ENCODE data around the gene POMC. TPM values are rescaled to one million over a fixed set of nuclear protein-coding genes. Genes with fewer than 3 reads are reported as not detected.

Gene POMC
- total and polyA plus RNA-seq, 2 of the 8 experiments (the other 6 are each of a cell fraction or from before 2014, with no cell fraction given) = 1.7 to 4.7 TPM

- H4K91ac ChIP-seq (replicated peaks; ENCODE audit: insufficient read length, low read length) = no peak overlapping the region
- no peak overlapping the region for H2BK5ac ChIP-seq (ENCODE audit: low read depth, low read length)
- H3K56ac ChIP-seq (replicated peaks; ENCODE audit: insufficient read length, low read depth, low read length) = no peak overlapping the region
- H3K79me2 ChIP-seq (ENCODE audit: control insufficient read depth in 1 of 2, insufficient read depth in 2 of 2, low read length in 2 of 2) = no peaks in the 10 kb centered on the region
- no peaks in the 10 kb centered on the region for H4K20me1 ChIP-seq (replicated peaks in 1 of 2; ENCODE audit: control insufficient read depth in 1 of 2, insufficient read depth in 2 of 2, low read length in 2 of 2)
- CTCF ChIA-PET (ENCODE audit: partially characterized antibody) = no interaction called here
- no peaks in the 10 kb centered on the region for H3K79me1 ChIP-seq (ENCODE audit: low read depth, low read length)
- no peak overlapping the region for H3K4me3 ChIP-seq (ENCODE audit: extremely low read depth in 1 of 4, insufficient read depth in 2 of 4, low read depth in 3 of 4, low read length in 4 of 4)
- WGBS, 2 experiments (ENCODE audit: extremely low coverage in 1 of 2, insufficient coverage in 1 of 2, insufficient read length in 1 of 2, insufficient replicate concordance in 2 of 2, low coverage in 1 of 2, low lambda C conversion rate in 2 of 2, missing lambda C conversion rate in 1 of 2) = 92% methylated on average over 6 of the region's 6 CpGs; no CpG with 5 or more reads in 1 of the 2 experiments
- no peak overlapping the region for H3K4me2 ChIP-seq (ENCODE audit: insufficient read depth in 1 of 2, low read depth in 2 of 2, low read length in 2 of 2)
- no peak overlapping the region for H3K9ac ChIP-seq (replicated peaks in 1 of 4; ENCODE audit: extremely low read depth in 1 of 4, low read depth in 3 of 4, low read length in 3 of 4)
- no peak overlapping the region for H3K18ac ChIP-seq (ENCODE audit: extremely low read depth, low read length)
- no peak overlapping the region for H2AK5ac ChIP-seq (ENCODE audit: low read depth, low read length)
- H3K23me2 ChIP-seq (ENCODE audit: low read depth, low read length) = peaks cover 2% of the 10 kb centered on the region; the same call in 1 of the 2 replicates
- POLR2A ChIA-PET (ENCODE audit: partially characterized antibody) = no interaction called here
- no peak overlapping the region for H4K8ac ChIP-seq (ENCODE audit: extremely low read depth, insufficient read depth, low read length)
- no peak for FAIRE-seq
- H2BK12ac ChIP-seq (ENCODE audit: low read depth, low read length) = no peak overlapping the region
- TF ChIP-seq HDAC2 (IDR thresholded peaks at IDR 0.05; ENCODE audit: borderline replicate concordance in 1 of 2, low read depth in 2 of 2, low read length in 2 of 2) = no peak
- TF ChIP-seq POLR2AphosphoS5 (IDR thresholded peaks at IDR 0.05; ENCODE audit: low read depth, low read length) = no peak
- TF ChIP-seq SRF (IDR thresholded peaks at IDR 0.05; ENCODE audit: low read depth, low read length) = no peak
- H2BK120ac ChIP-seq (replicated peaks; ENCODE audit: low read depth, low read length) = no peak overlapping the region
- H3K36me3 ChIP-seq (ENCODE audit: control insufficient read depth in 2 of 4, insufficient read depth in 4 of 4, low read length in 3 of 4) = no peaks in the 10 kb centered on the region
- H3K23ac ChIP-seq (ENCODE audit: insufficient read length) = no peak overlapping the region
- no peak overlapping the region for H3K27ac ChIP-seq (ENCODE audit: low read depth, low read length)
- no peak overlapping the region for H2BK20ac ChIP-seq (ENCODE audit: low read length)
- H3K27me3 ChIP-seq (replicated peaks in 1 of 4; ENCODE audit: control insufficient read depth in 3 of 4, extremely low read depth in 1 of 4, insufficient read depth in 3 of 4, low read length in 3 of 4) = 0 out of 7 replicates have a peak, but pooled peaks cover 0 to 2% (median 0%) of the 10 kb centered on the region in 4 experiments
- DNase-seq (ENCODE audit: low read depth in 1 of 2, low spot score in 2 of 2) = no peak
- H3K4me1 ChIP-seq (replicated peaks in 1 of 4; ENCODE audit: control insufficient read depth in 3 of 4, insufficient read depth in 4 of 4, low read length in 3 of 4) = peaks cover 0 to 4% (median 0%) of the 10 kb centered on the region in 4 experiments; a peak in 1 of 7 replicates
- no peak overlapping the region for H3K14ac ChIP-seq (ENCODE audit: insufficient read length)
- no peak overlapping the region for H2BK15ac ChIP-seq (ENCODE audit: low read length)
- H3K9me3 ChIP-seq (ENCODE audit: insufficient read depth in 2 of 2, low read depth in 1 of 2, low read length in 1 of 2) = no peaks in the 10 kb centered on the region
- no peak overlapping the region for H3K4ac ChIP-seq (replicated peaks; ENCODE audit: insufficient read length, low read depth, low read length)
- no peak overlapping the region for H2AFZ ChIP-seq (ENCODE audit: low read length)
- H4K5ac ChIP-seq (ENCODE audit: insufficient read length, low read depth, low read length) = no peak overlapping the region
Measured at GRCh38 chr2:25176138-25176537, 7.8 kb upstream of the POMC start.
